ENCODE results near the gene SIRPA. TPM values are rescaled to one million over a fixed set of nuclear protein-coding genes. Genes with fewer than 3 reads are reported as not detected.

Gene SIRPA
- total and polyA plus RNA-seq, 3 donors from 2014 or later, result 18.4 to 25.7 (median 21.0) TPM

DNA sequence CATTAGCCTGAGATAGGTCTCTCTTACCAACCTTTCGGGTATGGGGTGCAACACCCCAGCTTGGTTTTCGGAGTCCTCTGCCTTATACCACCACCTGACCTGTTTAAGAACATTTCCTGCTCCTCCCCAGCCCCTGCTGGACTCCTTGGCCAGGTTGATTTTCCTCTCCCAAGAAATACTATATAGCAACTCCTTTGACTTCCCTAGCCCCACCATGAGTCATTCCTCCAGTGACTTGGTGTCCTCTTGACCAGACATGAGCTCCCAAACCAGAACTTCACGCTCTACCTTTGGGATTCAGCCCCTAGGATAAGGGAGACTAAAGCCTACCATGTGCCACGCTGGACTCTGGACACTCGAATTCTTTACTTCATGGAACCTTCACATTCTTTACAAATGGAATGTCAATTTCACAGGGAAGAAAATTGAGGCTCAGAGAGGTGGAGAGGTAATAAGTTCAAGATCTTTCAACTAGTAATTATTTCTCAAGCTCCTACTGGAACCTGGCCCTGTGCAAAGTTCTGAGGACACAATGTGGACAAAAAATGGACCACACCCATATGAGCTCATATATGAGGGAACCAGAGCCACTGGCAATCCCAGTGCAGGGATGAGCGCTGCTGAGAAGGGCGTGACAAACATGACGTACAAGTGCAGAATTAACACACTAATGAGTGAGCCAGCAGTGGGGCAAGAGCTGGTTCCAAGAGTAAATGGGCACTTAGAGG is 48.2 kb downstream of the SIRPA start:
- Histone ChIP-seq H3K4me3 (no peak overlapping the region), H3K4me1 (peaks cover 4% of the 10 kb centered on the region), H3K27ac (no peak overlapping the region), H3K27me3 (no peaks in the 10 kb centered on the region), H3K36me3 (ENCODE audit: low read depth, missing control alignments) (no peaks in the 10 kb centered on the region), H3K9me3 (no peaks in the 10 kb centered on the region)
- DNase-seq, result no peak
- TF ChIP-seq, protein P1, sequence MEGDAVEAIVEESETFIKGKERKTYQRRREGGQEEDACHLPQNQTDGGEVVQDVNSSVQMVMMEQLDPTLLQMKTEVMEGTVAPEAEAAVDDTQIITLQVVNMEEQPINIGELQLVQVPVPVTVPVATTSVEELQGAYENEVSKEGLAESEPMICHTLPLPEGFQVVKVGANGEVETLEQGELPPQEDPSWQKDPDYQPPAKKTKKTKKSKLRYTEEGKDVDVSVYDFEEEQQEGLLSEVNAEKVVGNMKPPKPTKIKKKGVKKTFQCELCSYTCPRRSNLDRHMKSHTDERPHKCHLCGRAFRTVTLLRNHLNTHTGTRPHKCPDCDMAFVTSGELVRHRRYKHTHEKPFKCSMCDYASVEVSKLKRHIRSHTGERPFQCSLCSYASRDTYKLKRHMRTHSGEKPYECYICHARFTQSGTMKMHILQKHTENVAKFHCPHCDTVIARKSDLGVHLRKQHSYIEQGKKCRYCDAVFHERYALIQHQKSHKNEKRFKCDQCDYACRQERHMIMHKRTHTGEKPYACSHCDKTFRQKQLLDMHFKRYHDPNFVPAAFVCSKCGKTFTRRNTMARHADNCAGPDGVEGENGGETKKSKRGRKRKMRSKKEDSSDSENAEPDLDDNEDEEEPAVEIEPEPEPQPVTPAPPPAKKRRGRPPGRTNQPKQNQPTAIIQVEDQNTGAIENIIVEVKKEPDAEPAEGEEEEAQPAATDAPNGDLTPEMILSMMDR (IDR thresholded peaks at IDR 0.05), result no peak
- TF ChIP-seq POLR2A (IDR thresholded peaks at IDR 0.05), result no peak
- intact Hi-C loops (cut with DNase I; ENCODE audit: low total_unique reads), result no loop called here
- WGBS, 2 donors, result 87 to 90% methylated on average over 8 of the region's 8 CpGs

DNA sequence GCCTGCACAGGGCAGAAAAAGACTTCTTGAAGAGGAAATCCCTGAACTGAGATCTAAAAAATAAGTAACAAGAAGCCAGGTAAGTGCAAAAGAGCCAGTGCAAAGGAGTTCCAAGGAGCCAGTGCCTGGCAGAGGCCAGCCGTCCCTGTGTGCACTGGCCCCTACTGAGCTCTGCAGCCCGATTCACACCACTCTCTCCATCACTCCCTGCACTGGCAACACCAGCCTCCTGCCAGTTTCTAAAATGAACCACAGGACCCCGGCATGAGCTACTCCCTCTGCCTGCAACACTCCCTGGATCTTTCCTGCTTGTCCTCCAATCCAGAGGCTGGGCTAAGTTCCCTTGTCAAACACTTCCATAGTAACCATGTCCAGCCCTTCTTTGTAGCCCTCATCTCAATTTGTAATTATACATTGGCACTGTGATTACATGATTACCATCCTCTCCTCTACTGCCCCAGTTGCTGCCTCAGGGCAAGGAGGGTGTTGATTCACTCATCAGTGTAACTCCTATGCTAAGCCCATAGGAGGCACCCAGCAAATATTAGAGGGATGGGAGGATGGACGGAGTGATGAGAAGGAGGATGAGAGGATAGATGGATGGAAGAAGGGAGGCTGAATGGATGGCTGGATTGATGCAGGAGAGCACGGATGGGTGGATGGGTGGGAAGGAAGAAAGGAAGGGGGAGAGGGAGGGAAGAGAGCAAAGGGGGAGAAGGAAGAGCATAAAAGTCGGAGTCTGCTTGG is 49.3 kb downstream of the SIRPA start:
- H3K4me3 ChIP-seq, result no peak overlapping the region
- no peak overlapping the region for H3K27ac ChIP-seq
- TF ChIP-seq, protein P1 (IDR thresholded peaks at IDR 0.05), result no peak
- TF ChIP-seq POLR2A (IDR thresholded peaks at IDR 0.05), result no peak
- no peaks in the 10 kb centered on the region for H3K9me3 ChIP-seq
- H3K4me1 ChIP-seq, result peaks cover 5% of the 10 kb centered on the region
- WGBS, 2 donors, result 83 to 86% methylated on average over 6 of the region's 6 CpGs
- no peak for DNase-seq
- no peaks in the 10 kb centered on the region for H3K27me3 ChIP-seq
- no peaks in the 10 kb centered on the region for H3K36me3 ChIP-seq (ENCODE audit: low read depth, missing control alignments)
- intact Hi-C loops (cut with DNase I; ENCODE audit: low total_unique reads), result no loop called here

GRCh38 chr20:1945134-1945618 is 50.0 kb downstream of the SIRPA start:
- H3K4me1 ChIP-seq, result peaks cover 11% of the 10 kb centered on the region
- WGBS, 2 donors, result 56 to 71% methylated on average over 7 to 9 of the region's 9 CpGs
- H3K27ac ChIP-seq, result no peak overlapping the region
- no peaks in the 10 kb centered on the region for H3K27me3 ChIP-seq
- TF ChIP-seq POLR2A (IDR thresholded peaks at IDR 0.05), result no peak
- TF ChIP-seq, protein P1 (IDR thresholded peaks at IDR 0.05), result no peak
- H3K9me3 ChIP-seq, result no peaks in the 10 kb centered on the region
- intact Hi-C loops (cut with DNase I; ENCODE audit: low total_unique reads), result no loop called here
- H3K4me3 ChIP-seq, result no peak overlapping the region
- DNase-seq, result no peak
- no peaks in the 10 kb centered on the region for H3K36me3 ChIP-seq (ENCODE audit: low read depth, missing control alignments)

DNA sequence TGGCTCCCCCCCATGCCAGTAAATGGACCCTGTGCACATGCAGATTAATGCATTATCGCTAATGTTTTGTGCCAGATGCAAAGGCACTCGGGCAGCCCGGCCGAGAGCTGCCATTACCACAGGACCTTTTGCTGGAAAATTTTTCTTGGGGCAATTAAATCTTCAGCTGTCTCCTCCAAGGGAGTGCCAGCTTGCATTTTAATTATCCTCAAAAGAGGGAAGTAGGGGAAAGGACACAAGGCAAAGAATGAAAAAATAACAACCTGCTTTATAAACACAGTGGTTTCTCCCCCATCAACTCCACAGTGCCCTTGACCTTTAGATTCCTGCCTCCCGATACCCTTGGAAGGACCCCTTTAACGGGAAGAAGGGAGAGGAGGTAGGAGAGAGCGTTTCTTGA is 50.5 kb downstream of the SIRPA start:
- H3K4me3 ChIP-seq, result no peak overlapping the region
- no peaks in the 10 kb centered on the region for H3K36me3 ChIP-seq (ENCODE audit: low read depth, missing control alignments)
- no peaks in the 10 kb centered on the region for H3K9me3 ChIP-seq
- no peak for DNase-seq
- 60 to 66% methylated on average over 7 of the region's 7 CpGs for WGBS, 2 donors
- intact Hi-C loops (cut with DNase I; ENCODE audit: low total_unique reads), result no loop called here
- H3K27me3 ChIP-seq, result no peaks in the 10 kb centered on the region
- TF ChIP-seq, protein P1 (IDR thresholded peaks at IDR 0.05), result no peak
- TF ChIP-seq POLR2A (IDR thresholded peaks at IDR 0.05), result no peak
- H3K4me1 ChIP-seq, result peaks cover 12% of the 10 kb centered on the region
- H3K27ac ChIP-seq, result no peak overlapping the region
